Activated T-cell treated with anti-CD3 and anti-CD28 coated beads, Interleukin-2, amount 50 U/mL, for 24 hours (primary cell): Measurements from ENCODE around the gene TRIM8.

ENCODE experiments used
- DNase-seq: peaks from one replicate; pipeline ENCODE4 v3.0.0-alpha.2; 2020
- H3K27ac Mint-ChIP-seq: 2 replicates; pipeline ENCODE4 v1.8.0; 2020; ENCODE audit warnings: mild to moderate bottlenecking, mixed read lengths
- H3K27me3 Mint-ChIP-seq: 2 replicates; pipeline ENCODE4 v1.8.0; 2020; ENCODE audit warnings: mixed read lengths
- H3K36me3 Mint-ChIP-seq: 2 replicates; pipeline ENCODE4 v1.8.0; 2020; ENCODE audit warnings: low read depth, mixed read lengths
- H3K4me1 Mint-ChIP-seq: 2 replicates; pipeline ENCODE4 v1.8.0; 2020; ENCODE audit warnings: low read depth, mixed read lengths
- H3K4me3 Mint-ChIP-seq: 2 replicates; pipeline ENCODE4 v1.8.0; 2020; ENCODE audit warnings: mild to moderate bottlenecking, moderate library complexity, mixed read lengths
- H3K9me3 Mint-ChIP-seq: 2 replicates; pipeline ENCODE4 v1.8.0; 2020; ENCODE audit warnings: mixed read lengths

The TRIM8 gene

GRCh38 chr10:102633848-102634247, 10.4 kb upstream of the TRIM8 start:
- peaks cover 8% of the 10 kb centered on the region for H3K36me3 Mint-ChIP-seq
- peak overlapping the region; percentile 36 for H3K4me3 Mint-ChIP-seq
- H3K4me1 Mint-ChIP-seq, result peaks cover 50% of the 10 kb centered on the region
- no peak for DNase-seq
- no peaks in the 10 kb centered on the region for H3K27me3 Mint-ChIP-seq
- peak overlapping the region; percentile 87 for H3K27ac Mint-ChIP-seq
- no peaks in the 10 kb centered on the region for H3K9me3 Mint-ChIP-seq

- H3K27ac Mint-ChIP-seq, result peak overlapping the region; percentile 87
- no peak for DNase-seq
- no peaks in the 10 kb centered on the region for H3K9me3 Mint-ChIP-seq
Measured at GRCh38 chr10:102634686-102635085, 9.6 kb upstream of the TRIM8 start.

GRCh38 chr10:102635377-102635776, 8.9 kb upstream of the TRIM8 start:
- peaks cover 3% of the 10 kb centered on the region for H3K36me3 Mint-ChIP-seq
- H3K27ac Mint-ChIP-seq, result peak overlapping the region; percentile 27
- no peak overlapping the region for H3K4me3 Mint-ChIP-seq
- peaks cover 50% of the 10 kb centered on the region for H3K4me1 Mint-ChIP-seq
- no peak for DNase-seq
- no peaks in the 10 kb centered on the region for H3K27me3 Mint-ChIP-seq
- no peaks in the 10 kb centered on the region for H3K9me3 Mint-ChIP-seq

More at GRCh38 chr10:102634686-102635085, 9.6 kb upstream of the TRIM8 start:
- H3K4me1 Mint-ChIP-seq, result peaks cover 50% of the 10 kb centered on the region
- peaks cover 8% of the 10 kb centered on the region for H3K36me3 Mint-ChIP-seq
- no peak overlapping the region for H3K4me3 Mint-ChIP-seq
- no peaks in the 10 kb centered on the region for H3K27me3 Mint-ChIP-seq

DNA sequence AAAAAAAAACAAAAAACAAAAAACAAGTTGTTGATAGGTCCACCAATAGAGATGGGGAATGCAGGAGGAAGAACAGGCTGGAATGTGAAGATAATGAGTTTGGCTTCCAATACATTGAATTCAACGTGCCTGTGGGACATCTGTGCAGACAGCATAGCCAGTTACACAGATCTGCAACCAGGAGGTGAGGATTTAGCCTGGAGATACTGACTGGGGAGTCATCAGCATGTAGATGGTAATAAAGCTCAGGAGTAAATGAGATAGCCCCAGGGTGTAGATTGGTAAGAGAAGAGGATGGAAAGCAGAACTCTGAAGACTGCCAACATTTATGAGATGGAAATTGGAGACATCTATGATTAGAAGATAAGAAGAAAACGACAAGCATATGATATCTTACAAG, 4.7 kb upstream of the TRIM8 start:
- Mint-ChIP-seq H3K4me1 (peaks cover 26% of the 10 kb centered on the region), H3K4me3 (no peak overlapping the region), H3K27me3 (no peaks in the 10 kb centered on the region), H3K36me3 (peaks cover under 1% of the 10 kb centered on the region), H3K9me3 (no peaks in the 10 kb centered on the region), H3K27ac (no peak overlapping the region)
- no peak for DNase-seq

DNA sequence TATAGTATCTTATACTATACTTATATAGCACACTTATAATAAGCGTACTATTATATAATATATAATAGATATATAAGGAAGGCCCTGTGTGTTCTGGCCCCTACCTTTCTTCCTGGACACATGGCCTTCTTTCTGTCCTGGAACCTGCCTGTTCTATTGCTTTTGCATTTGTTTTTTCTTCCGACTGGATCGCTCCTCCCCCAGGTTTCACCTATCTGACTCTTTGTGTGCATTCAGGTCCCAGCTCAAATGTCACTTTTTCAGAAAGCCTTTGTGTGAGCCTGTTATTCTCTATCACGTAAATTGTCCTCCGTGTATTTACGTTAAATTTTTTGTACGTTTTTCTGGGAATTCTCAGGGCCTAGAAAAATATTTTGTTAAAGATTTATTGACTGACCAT, 2.9 kb upstream of the TRIM8 start:
- no peaks in the 10 kb centered on the region for H3K27me3 Mint-ChIP-seq
- peak overlapping the region; percentile 93 for H3K27ac Mint-ChIP-seq
- peak overlapping the region; percentile 85 for H3K4me3 Mint-ChIP-seq
- H3K9me3 Mint-ChIP-seq, result no peaks in the 10 kb centered on the region
- H3K36me3 Mint-ChIP-seq, result peaks cover 18% of the 10 kb centered on the region
- peaks cover 17% of the 10 kb centered on the region for H3K4me1 Mint-ChIP-seq
- no peak for DNase-seq

DNA sequence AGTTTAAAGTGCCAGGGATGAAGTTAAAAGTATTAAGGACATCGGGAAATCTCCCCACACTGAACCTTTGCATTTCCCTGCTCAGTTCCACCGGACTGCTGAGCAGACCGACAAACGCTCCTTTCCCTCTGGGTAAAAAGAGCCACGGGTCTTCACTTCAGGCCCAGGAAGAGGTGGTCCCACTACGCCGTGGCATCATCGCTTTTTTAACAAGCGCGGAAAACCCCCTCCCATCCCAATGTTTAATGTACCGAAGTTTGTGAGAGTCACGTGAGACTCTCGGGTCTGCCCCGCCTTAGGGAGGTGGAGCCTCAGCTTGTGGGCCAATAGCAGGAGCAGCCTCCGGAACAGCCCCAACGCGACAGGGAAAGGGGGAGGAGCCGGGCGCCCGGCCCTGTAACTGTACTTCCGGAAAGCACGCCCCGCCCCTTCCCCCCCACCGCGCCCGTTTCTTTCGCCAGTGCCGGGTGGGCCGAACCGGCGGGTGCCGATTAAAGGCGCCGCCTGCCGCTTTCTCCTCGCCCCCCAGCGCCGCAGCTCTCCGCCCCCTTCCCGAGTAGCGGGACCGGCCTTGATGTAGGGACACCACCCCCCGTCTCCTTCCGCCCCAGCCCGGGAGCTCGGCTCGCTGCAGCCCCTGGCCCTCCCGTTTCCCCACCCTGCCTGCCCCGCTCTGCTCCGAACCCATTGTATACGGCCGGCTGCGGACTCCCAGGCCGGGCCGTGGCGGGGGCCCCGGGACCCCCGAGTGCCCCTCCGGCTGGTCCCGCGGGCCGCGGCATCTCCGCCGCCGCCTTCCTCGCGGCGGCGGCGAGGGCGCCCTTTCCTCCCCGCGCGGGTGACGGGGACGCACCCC, 2.2 kb upstream of the TRIM8 start:
- H3K27me3 Mint-ChIP-seq, result no peaks in the 10 kb centered on the region
- peak; percentile 98 for DNase-seq

GRCh38 chr10:102642736-102643335, 1.4 kb upstream of the TRIM8 start:
- peak overlapping the region; percentile 85 for H3K4me3 Mint-ChIP-seq
- peak overlapping the region; percentile 93 for H3K27ac Mint-ChIP-seq
- DNase-seq, result no peak
- H3K36me3 Mint-ChIP-seq, result peaks cover 33% of the 10 kb centered on the region
- peaks cover 27% of the 10 kb centered on the region for H3K4me1 Mint-ChIP-seq
- no peaks in the 10 kb centered on the region for H3K9me3 Mint-ChIP-seq
- H3K27me3 Mint-ChIP-seq, result no peaks in the 10 kb centered on the region

More for the DNA sequence above, 2.2 kb upstream of the TRIM8 start:
- Mint-ChIP-seq H3K4me3 (peak overlapping the region; percentile 85), H3K36me3 (peaks cover 25% of the 10 kb centered on the region), H3K4me1 (peaks cover 19% of the 10 kb centered on the region), H3K27ac (peak overlapping the region; percentile 93), H3K9me3 (no peaks in the 10 kb centered on the region)

DNA sequence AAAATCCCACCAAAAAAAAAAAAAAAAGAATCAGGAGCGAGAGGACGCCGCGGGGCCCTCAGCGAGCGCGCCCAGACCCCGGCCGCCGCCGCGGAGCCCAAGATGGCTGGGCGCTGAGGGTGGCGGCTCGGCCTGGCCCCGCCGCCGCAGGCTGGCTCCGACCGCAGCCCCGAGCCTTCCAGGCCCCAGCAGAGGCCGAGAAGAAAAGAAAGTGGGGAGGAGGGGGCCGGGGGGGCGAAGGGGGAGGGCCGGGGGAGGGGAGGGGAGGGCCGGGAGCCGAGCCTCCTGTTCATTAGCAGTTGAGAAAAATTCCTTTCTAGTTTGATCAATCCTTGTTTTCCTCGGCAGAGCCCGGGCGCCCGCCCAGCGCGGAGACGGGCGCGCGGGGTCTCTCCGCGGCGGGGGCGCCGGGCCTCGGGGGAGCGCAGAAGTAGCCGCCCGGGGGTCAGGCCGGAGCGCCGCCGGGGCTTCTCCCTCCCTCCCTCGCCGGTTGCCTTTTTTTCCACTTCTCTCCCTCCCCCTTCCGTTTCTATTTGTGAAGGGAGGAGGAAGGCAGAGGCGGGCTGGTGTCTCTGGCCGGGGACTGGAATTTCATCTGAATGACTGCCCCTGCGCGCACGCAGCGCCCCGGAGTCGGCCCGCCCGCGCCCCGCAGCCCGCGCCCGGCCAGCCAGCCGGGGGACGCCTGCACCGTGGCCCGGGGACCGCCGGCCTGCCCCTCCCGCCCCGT, 778 bp upstream of the TRIM8 start:
- Mint-ChIP-seq H3K36me3 (peaks cover 39% of the 10 kb centered on the region), H3K4me1 (peaks cover 33% of the 10 kb centered on the region), H3K9me3 (no peaks in the 10 kb centered on the region), H3K27ac (peak overlapping the region; percentile 93), H3K4me3 (peak overlapping the region; percentile 85), H3K27me3 (no peaks in the 10 kb centered on the region)
- DNase-seq, result peak; percentile 82

- Mint-ChIP-seq H3K27me3 (no peaks in the 10 kb centered on the region), H3K9me3 (no peaks in the 10 kb centered on the region), H3K27ac (peak overlapping the region; percentile 97), H3K4me1 (peaks cover 45% of the 10 kb centered on the region), H3K36me3 (peaks cover 47% of the 10 kb centered on the region), H3K4me3 (peak overlapping the region; percentile 97)
- DNase-seq, result peak; percentile 86
Measured at GRCh38 chr10:102644646-102645387, 538 bp downstream of the TRIM8 start.

DNA sequence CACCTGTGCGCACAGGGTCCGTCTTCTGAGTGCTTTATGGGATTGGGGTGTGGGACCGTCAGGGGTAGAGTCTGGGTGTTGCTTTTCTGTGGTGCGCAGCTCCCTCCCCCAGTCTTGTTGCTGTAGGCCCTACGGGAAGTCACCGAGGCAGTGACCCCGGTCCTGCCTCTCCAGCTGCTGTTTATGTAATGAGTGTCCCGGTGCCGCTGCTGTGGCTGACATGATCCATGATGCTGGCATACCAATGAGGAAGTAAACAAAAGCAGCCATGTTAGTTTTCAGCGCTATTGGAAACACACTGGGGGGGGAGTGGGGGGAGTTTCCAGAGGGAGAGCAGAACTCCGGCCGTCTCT, 1.1 kb downstream of the TRIM8 start:
- Mint-ChIP-seq H3K36me3 (peaks cover 47% of the 10 kb centered on the region), H3K4me1 (peaks cover 49% of the 10 kb centered on the region), H3K27ac (peak overlapping the region; percentile 97), H3K4me3 (peak overlapping the region; percentile 97), H3K27me3 (no peaks in the 10 kb centered on the region), H3K9me3 (no peaks in the 10 kb centered on the region)
- no peak for DNase-seq

GRCh38 chr10:102645741-102646609, 1.7 kb downstream of the TRIM8 start:
- H3K4me1 Mint-ChIP-seq, result peaks cover 55% of the 10 kb centered on the region
- peak overlapping the region; percentile 97 for H3K27ac Mint-ChIP-seq
- H3K36me3 Mint-ChIP-seq, result peaks cover 50% of the 10 kb centered on the region
- H3K27me3 Mint-ChIP-seq, result no peaks in the 10 kb centered on the region
- DNase-seq, result peak; percentile 86
- H3K9me3 Mint-ChIP-seq, result no peaks in the 10 kb centered on the region
- peak overlapping the region; percentile 97 for H3K4me3 Mint-ChIP-seq

- Mint-ChIP-seq H3K27me3 (no peaks in the 10 kb centered on the region), H3K36me3 (peaks cover 55% of the 10 kb centered on the region), H3K27ac (peak overlapping the region; percentile 97), H3K4me3 (peak overlapping the region; percentile 97), H3K4me1 (peaks cover 58% of the 10 kb centered on the region), H3K9me3 (no peaks in the 10 kb centered on the region)
- DNase-seq, result peak; percentile 69
Measured at GRCh38 chr10:102646610-102647442, 2.5 kb downstream of the TRIM8 start.
